ENCODE data around the gene C2orf92.

C2orf92 gene

DNA sequence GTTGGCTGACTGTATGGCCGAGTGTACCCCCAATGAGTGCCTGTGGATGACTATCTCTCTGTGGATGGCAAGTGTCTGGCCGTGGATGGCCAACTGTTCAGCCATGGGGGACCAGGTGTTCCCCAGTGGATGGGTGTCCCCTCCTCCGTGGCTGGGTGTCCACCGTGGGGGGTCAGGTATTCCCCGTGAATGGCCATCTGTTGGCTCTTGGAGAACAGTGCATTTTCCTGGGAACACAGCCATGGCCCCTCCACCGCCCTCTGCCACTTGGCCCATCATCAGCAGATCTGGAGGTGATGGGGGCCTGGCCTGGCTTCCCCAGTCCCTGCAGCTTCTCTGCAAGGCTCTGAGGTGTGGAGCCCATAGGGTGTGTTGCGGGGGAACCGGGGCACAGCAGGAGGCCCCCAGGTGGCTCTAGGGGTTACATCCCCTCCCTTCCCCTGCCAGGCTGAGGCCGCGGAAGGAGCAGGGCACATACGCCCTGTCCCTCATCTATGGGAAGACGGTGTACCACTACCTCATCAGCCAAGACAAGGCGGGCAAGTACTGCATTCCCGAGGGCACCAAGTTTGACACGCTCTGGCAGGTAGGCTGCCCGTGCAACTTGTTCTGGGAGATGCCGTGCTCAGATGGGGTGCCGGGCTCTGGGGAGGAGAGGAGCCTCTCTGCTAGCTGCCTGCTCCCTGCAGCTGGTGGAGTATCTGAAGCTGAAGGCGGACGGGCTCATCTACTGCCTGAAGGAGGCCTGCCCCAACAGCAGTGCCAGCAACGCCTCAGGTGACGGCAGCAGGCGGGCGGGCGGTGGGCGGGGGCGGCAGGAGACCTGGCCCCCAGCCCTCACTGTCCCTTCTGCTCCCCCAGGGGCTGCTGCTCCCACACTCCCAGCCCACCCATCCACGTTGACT lies 63.2 kb downstream of the C2orf92 start:
- ATAC-seq (no peak), DNase-seq (no peak)
- Mint-ChIP-seq H3K27ac (no peak overlapping the region), H3K4me3 (no peak overlapping the region), H3K4me1 (peaks cover 34% of the 10 kb centered on the region), H3K9me3 (no peaks in the 10 kb centered on the region), H3K36me3 (ENCODE audit: low read depth) (peaks cover 58% of the 10 kb centered on the region), H3K27me3 (no peaks in the 10 kb centered on the region)

- H3K4me1 Mint-ChIP-seq = peaks cover 26% of the 10 kb centered on the region
- ATAC-seq = no peak
- H3K27ac Mint-ChIP-seq = no peak overlapping the region
- no peak overlapping the region for H3K4me3 Mint-ChIP-seq
- DNase-seq = no peak
- no peaks in the 10 kb centered on the region for H3K27me3 Mint-ChIP-seq
- H3K9me3 Mint-ChIP-seq = no peaks in the 10 kb centered on the region
- H3K36me3 Mint-ChIP-seq (ENCODE audit: low read depth) = peaks cover 57% of the 10 kb centered on the region
Observed at GRCh38 chr2:97733341-97734035, 64.0 kb downstream of the C2orf92 start.

DNA sequence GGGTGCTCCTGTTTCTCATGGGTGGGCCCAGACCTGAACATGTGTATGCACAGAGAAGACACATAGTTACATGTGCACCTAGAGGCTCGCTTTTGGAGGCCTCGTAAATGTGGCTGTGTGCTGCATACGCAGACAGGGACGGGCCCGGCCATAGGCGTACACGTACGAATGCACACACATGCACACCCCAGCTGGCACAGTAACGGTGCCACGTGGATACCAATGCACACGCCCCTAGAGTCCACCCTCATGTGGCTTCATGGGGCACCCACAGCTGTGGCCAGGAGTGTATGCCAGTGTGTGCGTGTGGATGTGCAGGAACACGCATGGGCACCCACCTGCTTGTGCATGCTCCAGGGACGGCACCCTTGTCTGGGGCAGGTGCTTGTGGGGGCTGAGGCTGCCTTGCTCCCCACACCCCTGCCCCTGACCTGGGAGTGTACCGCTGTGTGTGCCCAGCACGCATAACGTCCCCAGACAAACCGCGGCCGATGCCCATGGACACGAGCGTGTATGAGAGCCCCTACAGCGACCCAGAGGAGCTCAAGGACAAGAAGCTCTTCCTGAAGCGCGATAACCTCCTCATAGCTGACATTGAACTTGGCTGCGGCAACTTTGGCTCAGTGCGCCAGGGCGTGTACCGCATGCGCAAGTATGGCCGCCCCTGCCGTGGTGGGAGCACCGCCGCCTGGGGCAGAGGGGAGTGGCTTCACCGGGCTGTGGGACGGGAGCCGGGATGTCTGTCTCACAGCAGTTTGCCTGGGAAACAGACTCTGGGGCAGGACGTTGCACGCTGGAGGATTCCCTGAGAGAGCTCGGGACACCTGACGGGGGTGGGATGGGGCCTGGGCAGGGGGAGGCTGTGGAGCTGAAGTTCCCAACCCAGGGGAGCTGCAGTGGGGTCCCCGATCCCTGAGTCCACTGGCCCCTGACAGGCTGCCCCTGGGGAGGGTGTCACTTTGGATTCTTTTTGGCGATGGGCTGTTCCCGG lies 64.8 kb downstream of the C2orf92 start:
- no peaks in the 10 kb centered on the region for H3K9me3 Mint-ChIP-seq
- ATAC-seq (no peak), DNase-seq (no peak)
- peaks cover 18% of the 10 kb centered on the region for H3K4me1 Mint-ChIP-seq
- H3K36me3 Mint-ChIP-seq (ENCODE audit: low read depth) = peaks cover 53% of the 10 kb centered on the region
- no peak overlapping the region for H3K27ac Mint-ChIP-seq
- no peaks in the 10 kb centered on the region for H3K27me3 Mint-ChIP-seq
- H3K4me3 Mint-ChIP-seq = no peak overlapping the region

DNA sequence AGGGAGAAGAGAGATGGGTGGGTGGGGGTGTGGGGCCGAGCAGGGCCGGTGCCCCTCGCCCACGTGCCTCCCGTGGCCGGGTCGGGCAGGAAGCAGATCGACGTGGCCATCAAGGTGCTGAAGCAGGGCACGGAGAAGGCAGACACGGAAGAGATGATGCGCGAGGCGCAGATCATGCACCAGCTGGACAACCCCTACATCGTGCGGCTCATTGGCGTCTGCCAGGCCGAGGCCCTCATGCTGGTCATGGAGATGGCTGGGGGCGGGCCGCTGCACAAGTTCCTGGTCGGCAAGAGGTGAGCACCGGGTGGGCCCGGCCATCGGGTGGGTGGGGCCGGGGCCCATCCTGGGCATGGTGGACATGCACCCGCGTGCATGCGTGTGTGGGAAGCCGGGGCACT lies 65.6 kb downstream of the C2orf92 start:
- H3K9me3 Mint-ChIP-seq = no peaks in the 10 kb centered on the region
- peaks cover 14% of the 10 kb centered on the region for H3K4me1 Mint-ChIP-seq
- ATAC-seq (no peak), DNase-seq (no peak)
- no peak overlapping the region for H3K4me3 Mint-ChIP-seq
- no peaks in the 10 kb centered on the region for H3K27me3 Mint-ChIP-seq
- H3K36me3 Mint-ChIP-seq (ENCODE audit: low read depth) = peaks cover 47% of the 10 kb centered on the region
- no peak overlapping the region for H3K27ac Mint-ChIP-seq

GRCh38 chr2:97736185-97736584 lies 66.7 kb downstream of the C2orf92 start:
- peak overlapping the region; percentile 57 for H3K27ac Mint-ChIP-seq
- DNase-seq = no peak
- H3K4me3 Mint-ChIP-seq = no peak overlapping the region
- no peaks in the 10 kb centered on the region for H3K27me3 Mint-ChIP-seq
- no peaks in the 10 kb centered on the region for H3K9me3 Mint-ChIP-seq
- H3K4me1 Mint-ChIP-seq = peaks cover 20% of the 10 kb centered on the region
- peaks cover 47% of the 10 kb centered on the region for H3K36me3 Mint-ChIP-seq (ENCODE audit: low read depth)
- no peak for ATAC-seq

DNA sequence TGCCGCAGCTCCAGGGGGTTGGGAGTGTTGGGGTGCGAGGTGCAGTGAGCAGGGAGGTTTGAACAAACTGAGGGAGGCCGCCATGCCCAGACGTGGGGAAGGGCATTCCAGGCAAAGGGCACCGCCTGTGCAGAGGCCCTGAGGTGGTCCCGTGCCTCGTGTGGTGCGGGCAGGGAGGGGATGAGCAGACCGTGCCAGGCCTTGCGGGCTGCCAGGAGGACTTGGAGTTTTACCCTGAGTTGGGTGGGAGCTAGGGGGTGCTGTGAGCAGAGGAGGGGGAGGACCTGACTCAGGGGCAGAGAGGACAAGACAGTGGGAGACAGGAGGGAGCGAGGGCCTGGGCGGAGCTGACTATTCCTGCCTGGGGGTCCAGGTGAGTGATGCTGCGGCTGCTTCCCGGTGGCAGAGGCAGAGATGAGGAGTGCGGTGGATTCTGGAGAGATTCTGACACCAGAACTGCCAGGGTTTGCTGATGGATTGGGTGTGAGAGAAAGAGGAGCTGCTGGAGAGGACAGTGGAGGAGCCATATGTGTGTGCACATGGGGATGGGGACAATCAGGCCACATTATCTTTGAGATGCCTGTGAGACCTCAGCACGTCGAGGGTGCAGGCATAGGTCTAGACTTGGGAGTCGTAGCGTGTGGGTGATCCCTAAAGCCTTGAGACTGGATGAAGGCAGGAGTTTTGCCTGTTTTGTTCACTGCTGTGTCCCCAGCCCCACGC lies 67.3 kb downstream of the C2orf92 start:
- Mint-ChIP-seq H3K36me3 (ENCODE audit: low read depth) (peaks cover 46% of the 10 kb centered on the region), H3K4me1 (peaks cover 20% of the 10 kb centered on the region), H3K4me3 (no peak overlapping the region), H3K9me3 (no peaks in the 10 kb centered on the region), H3K27ac (peak overlapping the region; percentile 57), H3K27me3 (no peaks in the 10 kb centered on the region)
- ATAC-seq (no peak), DNase-seq (no peak)

GRCh38 chr2:97737421-97738178 lies 68.1 kb downstream of the C2orf92 start:
- ATAC-seq (no peak), DNase-seq (no peak)
- no peaks in the 10 kb centered on the region for H3K9me3 Mint-ChIP-seq
- H3K27ac Mint-ChIP-seq = peak overlapping the region; percentile 35
- H3K4me1 Mint-ChIP-seq = peaks cover 25% of the 10 kb centered on the region
- H3K27me3 Mint-ChIP-seq = no peaks in the 10 kb centered on the region
- peaks cover 47% of the 10 kb centered on the region for H3K36me3 Mint-ChIP-seq (ENCODE audit: low read depth)
- no peak overlapping the region for H3K4me3 Mint-ChIP-seq

DNA sequence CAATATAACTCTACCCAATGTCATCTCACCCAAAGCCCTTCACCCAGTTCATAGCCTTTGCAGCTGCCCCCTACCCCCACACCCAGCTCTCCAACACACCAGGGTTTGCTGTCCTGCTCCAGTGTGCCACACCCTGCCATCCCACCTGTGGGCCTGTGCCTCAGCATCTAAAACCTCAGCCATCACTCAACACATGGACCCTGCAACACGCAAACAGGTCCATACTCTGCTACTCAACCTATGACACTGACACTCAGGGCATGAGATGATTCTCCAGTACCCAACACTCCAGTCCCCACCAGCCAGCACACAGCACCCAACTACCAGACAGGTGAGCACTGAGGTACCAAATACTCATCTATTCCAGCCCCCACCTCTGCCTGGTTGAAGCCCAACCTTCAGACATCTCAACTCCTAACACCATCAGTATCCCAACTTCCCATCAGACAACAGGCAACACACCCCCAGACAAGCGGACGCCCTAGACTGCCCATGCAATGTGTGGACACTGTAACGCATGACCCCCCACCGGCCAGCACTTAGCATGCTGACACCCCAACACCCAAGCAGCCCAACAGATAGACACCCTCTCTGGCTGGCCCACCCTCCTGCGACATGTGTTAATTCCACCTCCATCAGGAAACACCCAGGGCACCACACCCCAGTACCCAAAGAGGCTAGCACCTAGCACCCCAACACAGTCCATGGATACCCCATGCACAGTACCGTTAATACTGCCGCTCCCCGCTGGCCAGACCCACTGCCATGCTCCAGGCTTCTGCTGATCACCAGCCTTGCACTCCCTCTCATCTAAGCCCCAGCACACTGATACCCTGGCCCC lies 68.9 kb downstream of the C2orf92 start:
- DNase-seq = no peak
- no peaks in the 10 kb centered on the region for H3K27me3 Mint-ChIP-seq
- H3K4me1 Mint-ChIP-seq = peaks cover 33% of the 10 kb centered on the region
- H3K4me3 Mint-ChIP-seq = no peak overlapping the region
- peak overlapping the region; percentile 35 for H3K27ac Mint-ChIP-seq
- H3K9me3 Mint-ChIP-seq = no peaks in the 10 kb centered on the region
- no peak for ATAC-seq
- peaks cover 48% of the 10 kb centered on the region for H3K36me3 Mint-ChIP-seq (ENCODE audit: low read depth)

DNA sequence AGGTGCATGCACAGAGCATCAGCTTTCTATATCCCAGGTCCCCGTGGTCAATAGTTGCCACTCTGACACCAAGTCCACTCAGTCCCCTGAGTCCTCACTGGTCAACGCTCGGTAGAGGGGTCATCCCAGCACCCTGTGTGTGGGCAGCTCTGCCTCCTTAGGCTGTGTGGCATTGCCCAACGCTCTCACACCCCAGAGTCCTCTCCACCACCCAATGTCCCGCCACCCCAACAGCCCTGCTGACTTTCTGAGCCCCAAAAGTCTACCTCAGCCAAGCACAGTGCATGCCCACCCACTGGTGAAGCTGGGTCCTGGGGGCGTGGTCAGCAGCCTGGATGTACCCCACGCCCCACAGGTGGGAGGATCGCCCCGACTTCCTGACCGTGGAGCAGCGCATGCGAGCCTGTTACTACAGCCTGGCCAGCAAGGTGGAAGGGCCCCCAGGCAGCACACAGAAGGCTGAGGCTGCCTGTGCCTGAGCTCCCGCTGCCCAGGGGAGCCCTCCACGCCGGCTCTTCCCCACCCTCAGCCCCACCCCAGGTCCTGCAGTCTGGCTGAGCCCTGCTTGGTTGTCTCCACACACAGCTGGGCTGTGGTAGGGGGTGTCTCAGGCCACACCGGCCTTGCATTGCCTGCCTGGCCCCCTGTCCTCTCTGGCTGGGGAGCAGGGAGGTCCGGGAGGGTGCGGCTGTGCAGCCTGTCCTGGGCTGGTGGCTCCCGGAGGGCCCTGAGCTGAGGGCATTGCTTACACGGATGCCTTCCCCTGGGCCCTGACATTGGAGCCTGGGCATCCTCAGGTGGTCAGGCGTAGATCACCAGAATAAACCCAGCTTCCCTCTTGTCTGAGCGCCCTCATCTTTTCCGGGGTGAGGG lies 69.7 kb downstream of the C2orf92 start:
- H3K9me3 Mint-ChIP-seq = no peaks in the 10 kb centered on the region
- no peak overlapping the region for H3K27ac Mint-ChIP-seq
- ATAC-seq (no peak), DNase-seq (no peak)
- H3K4me3 Mint-ChIP-seq = no peak overlapping the region
- peaks cover 41% of the 10 kb centered on the region for H3K4me1 Mint-ChIP-seq
- no peaks in the 10 kb centered on the region for H3K27me3 Mint-ChIP-seq
- H3K36me3 Mint-ChIP-seq (ENCODE audit: low read depth) = peaks cover 51% of the 10 kb centered on the region

GRCh38 chr2:97739893-97740245 lies 70.4 kb downstream of the C2orf92 start:
- no peaks in the 10 kb centered on the region for H3K9me3 Mint-ChIP-seq
- H3K27ac Mint-ChIP-seq = no peak overlapping the region
- H3K27me3 Mint-ChIP-seq = no peaks in the 10 kb centered on the region
- peaks cover 55% of the 10 kb centered on the region for H3K36me3 Mint-ChIP-seq (ENCODE audit: low read depth)
- H3K4me1 Mint-ChIP-seq = peaks cover 46% of the 10 kb centered on the region
- H3K4me3 Mint-ChIP-seq = no peak overlapping the region
- ATAC-seq (no peak), DNase-seq (no peak)

DNA sequence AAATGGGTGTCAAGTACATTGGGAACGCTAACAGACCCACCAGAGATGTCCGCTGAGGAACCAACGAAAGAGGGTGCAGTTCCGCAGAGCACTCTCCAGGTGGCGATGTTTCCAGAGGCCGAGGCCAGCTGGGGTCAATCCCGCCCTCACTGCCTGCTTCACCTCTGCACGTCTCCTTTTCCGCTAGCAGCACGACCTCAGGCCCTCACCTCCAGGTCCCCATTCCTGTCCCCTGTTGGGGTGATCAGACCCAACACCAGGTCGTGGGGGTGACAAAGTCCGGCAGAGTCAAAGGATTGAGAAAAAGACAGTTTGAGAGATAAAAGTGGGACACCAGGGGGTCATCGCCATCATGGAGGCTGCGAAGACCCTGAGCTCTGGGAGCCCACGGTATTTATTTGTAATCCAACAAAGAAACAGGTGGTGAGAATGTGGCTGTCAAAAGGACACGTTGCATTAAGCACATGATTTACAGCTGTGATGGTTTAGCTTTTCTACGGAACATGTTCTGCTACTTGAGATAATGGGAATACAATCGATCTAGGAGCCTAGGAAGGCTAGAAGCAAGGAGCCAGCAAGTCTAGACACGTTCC lies 71.2 kb downstream of the C2orf92 start:
- ATAC-seq (no peak), DNase-seq (peak; percentile 61)
- Mint-ChIP-seq H3K4me1 (peaks cover 54% of the 10 kb centered on the region), H3K9me3 (no peaks in the 10 kb centered on the region), H3K27ac (peak overlapping the region; percentile 67), H3K36me3 (ENCODE audit: low read depth) (peaks cover 54% of the 10 kb centered on the region), H3K4me3 (no peak overlapping the region), H3K27me3 (no peaks in the 10 kb centered on the region)

GRCh38 chr2:97741251-97741650 lies 71.7 kb downstream of the C2orf92 start:
- no peak for DNase-seq
- H3K36me3 Mint-ChIP-seq (ENCODE audit: low read depth) = peaks cover 52% of the 10 kb centered on the region
- H3K27ac Mint-ChIP-seq = peak overlapping the region; percentile 85
- peaks cover 59% of the 10 kb centered on the region for H3K4me1 Mint-ChIP-seq
- no peak for ATAC-seq
- no peaks in the 10 kb centered on the region for H3K27me3 Mint-ChIP-seq
- no peak overlapping the region for H3K4me3 Mint-ChIP-seq
- no peaks in the 10 kb centered on the region for H3K9me3 Mint-ChIP-seq
